ENCODE data around the gene ALKAL2. TPM values are rescaled to one million over a fixed set of nuclear protein-coding genes. Genes with fewer than 3 reads are reported as not detected.

The ALKAL2 gene
- polyA plus RNA-seq, 1 of the 3 experiments (the other 2 are of a cell fraction): not detected

DNA sequence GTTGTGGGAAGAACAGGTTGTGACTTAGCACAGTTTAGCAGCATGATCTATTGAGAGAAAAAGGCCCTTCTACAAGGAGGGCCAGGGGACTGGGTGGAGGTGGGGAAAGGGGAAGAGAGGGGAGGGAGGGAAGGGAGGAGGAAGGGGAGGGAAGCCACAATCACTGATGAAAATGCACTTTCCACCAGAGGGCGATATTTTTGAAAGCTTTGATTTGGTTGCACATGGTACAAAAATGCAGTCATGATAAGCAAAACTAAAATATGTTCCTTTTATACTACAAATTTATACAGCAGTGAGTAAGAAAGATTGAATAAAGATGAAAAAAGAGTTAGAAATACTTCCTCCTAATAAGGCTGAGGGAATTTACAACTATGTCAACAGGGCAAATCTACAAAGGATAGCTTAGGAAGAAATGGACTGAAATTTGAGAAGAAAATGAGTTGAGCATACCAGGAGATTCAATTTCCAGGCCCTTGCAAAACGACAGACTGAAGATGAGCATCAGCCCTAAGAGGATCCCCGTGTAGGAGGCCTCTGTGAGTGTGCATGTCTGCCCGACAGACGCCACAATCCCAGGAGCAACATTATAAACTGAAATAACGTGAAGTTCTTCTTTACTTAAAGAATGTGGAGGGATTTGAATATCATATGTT is 41.3 kb downstream of the ALKAL2 start (continued):
- no peak for TF ChIP-seq ELF1 (IDR thresholded peaks at IDR 0.05)
- TF ChIP-seq TEAD4 (IDR thresholded peaks at IDR 0.05; ENCODE audit: borderline replicate concordance, insufficient read depth): no peak
- no peak for TF ChIP-seq TCF12 (IDR thresholded peaks at IDR 0.05)
- no peak for TF ChIP-seq MEF2A (IDR thresholded peaks at IDR 0.05; ENCODE audit: borderline replicate concordance, low read depth)
- TF ChIP-seq, protein P1, sequence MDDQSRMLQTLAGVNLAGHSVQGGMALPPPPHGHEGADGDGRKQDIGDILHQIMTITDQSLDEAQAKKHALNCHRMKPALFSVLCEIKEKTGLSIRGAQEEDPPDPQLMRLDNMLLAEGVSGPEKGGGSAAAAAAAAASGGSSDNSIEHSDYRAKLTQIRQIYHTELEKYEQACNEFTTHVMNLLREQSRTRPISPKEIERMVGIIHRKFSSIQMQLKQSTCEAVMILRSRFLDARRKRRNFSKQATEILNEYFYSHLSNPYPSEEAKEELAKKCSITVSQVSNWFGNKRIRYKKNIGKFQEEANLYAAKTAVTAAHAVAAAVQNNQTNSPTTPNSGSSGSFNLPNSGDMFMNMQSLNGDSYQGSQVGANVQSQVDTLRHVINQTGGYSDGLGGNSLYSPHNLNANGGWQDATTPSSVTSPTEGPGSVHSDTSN (IDR thresholded peaks at IDR 0.05): no peak
- no peak for TF ChIP-seq JUND (IDR thresholded peaks at IDR 0.05)
- no peak for TF ChIP-seq EZH2phosphoT487 (IDR thresholded peaks at IDR 0.05; ENCODE audit: borderline replicate concordance, low read depth)
- TF ChIP-seq FOXJ3 (CRISPR knock-in tag; IDR thresholded peaks at IDR 0.05): no peak
- TF ChIP-seq, protein P2, sequence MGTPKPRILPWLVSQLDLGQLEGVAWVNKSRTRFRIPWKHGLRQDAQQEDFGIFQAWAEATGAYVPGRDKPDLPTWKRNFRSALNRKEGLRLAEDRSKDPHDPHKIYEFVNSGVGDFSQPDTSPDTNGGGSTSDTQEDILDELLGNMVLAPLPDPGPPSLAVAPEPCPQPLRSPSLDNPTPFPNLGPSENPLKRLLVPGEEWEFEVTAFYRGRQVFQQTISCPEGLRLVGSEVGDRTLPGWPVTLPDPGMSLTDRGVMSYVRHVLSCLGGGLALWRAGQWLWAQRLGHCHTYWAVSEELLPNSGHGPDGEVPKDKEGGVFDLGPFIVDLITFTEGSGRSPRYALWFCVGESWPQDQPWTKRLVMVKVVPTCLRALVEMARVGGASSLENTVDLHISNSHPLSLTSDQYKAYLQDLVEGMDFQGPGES (IDR thresholded peaks at IDR 0.05; ENCODE audit: low read depth, low read length): no peak

DNA sequence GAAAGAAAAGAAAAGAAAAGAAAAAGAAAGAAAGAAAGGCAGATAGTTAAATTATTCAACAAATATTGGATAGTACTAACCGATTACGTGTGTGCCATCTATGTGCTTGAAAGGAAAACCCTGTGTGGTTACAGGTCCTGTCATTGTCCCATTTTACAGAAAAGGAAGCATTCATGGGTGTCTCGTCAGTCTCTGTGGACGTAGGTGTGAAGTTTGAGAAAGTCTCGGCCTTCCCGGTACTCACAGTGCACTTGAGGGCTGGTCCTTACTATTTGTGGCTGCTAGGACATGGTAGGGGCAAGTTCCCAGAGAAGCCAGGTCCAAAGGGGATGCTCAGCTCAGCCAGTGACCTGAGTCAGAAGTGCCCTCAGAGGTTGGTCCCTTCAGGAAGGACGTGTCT is 43.3 kb downstream of the ALKAL2 start:
- H3K4me1 ChIP-seq (ENCODE audit: control insufficient read depth in 1 of 2, insufficient read depth in 2 of 2, low read depth in 1 of 2, low read length in 1 of 2): peaks cover 0 to 5% of the 10 kb centered on the region in 2 experiments; a peak in 1 of 4 replicates
- TF ChIP-seq ELF1 (IDR thresholded peaks at IDR 0.05): no peak
- TF ChIP-seq FOXM1 (IDR thresholded peaks at IDR 0.05; ENCODE audit: low read depth): no peak
- TF ChIP-seq SIN3A (IDR thresholded peaks at IDR 0.05; ENCODE audit: borderline replicate concordance, low read depth, low read length): no peak
- TF ChIP-seq GABPA (IDR thresholded peaks at IDR 0.05; ENCODE audit: low read depth): no peak
- TF ChIP-seq RAD21 (IDR thresholded peaks at IDR 0.05; ENCODE audit: low read length): no peak
- no peak for TF ChIP-seq CHD2 (IDR thresholded peaks at IDR 0.05; ENCODE audit: low read length, partially characterized antibody)
- no peak for TF ChIP-seq RFX5 (IDR thresholded peaks at IDR 0.05; ENCODE audit: low read length)
- no peak for TF ChIP-seq JUND (IDR thresholded peaks at IDR 0.05)
- TF ChIP-seq, protein P1 (IDR thresholded peaks at IDR 0.05): no peak
- no peak for TF ChIP-seq TAF1 (IDR thresholded peaks at IDR 0.05; ENCODE audit: borderline replicate concordance, low read depth, low read length)
- H3K9ac ChIP-seq: no peak overlapping the region
- WGBS (ENCODE audit: low lambda C conversion rate): 91% methylated on average over 6 of the region's 7 CpGs
- peaks cover 11% of the 10 kb centered on the region for H3F3A ChIP-seq (replicated peaks; ENCODE audit: insufficient read depth)
- H4K20me1 ChIP-seq (ENCODE audit: insufficient read depth): no peaks in the 10 kb centered on the region
- no peak overlapping the region for H2AFZ ChIP-seq (ENCODE audit: low read depth)
- H3K4me3 ChIP-seq (ENCODE audit: low read depth in 2 of 2, low read length in 1 of 2): no peak overlapping the region
- no peak overlapping the region for H3K4me2 ChIP-seq
- H3K27ac ChIP-seq (ENCODE audit: low read depth in 2 of 2, low read length in 1 of 2): no peak overlapping the region
- ChIA-PET POLR2A (no interaction called here), CTCF (interaction anchor here (1.4 kb wide), 1 partner anchor 394 kb away, joined by 5 read pairs; no protein-coding TSS in a partner anchor)
- H3K9me3 ChIP-seq: peaks cover 4% of the 10 kb centered on the region; the same call in 1 of the 2 replicates
- H3K79me2 ChIP-seq (ENCODE audit: insufficient read depth): no peaks in the 10 kb centered on the region
- no peaks in the 10 kb centered on the region for H3K27me3 ChIP-seq (ENCODE audit: insufficient read depth)
- peaks cover 66 to 77% of the 10 kb centered on the region in 2 experiments for H3K36me3 ChIP-seq (replicated peaks in 1 of 2; ENCODE audit: control insufficient read depth in 1 of 2, insufficient read depth in 2 of 2, low read length in 1 of 2)
- H3K9me2 ChIP-seq: no peaks in the 10 kb centered on the region
- no peak for DNase-seq

Data from SK-N-SH (cell line).